ENCODE measurements around the gene LRRC4B. TPM values are rescaled to one million over a fixed set of nuclear protein-coding genes. Genes with fewer than 3 reads are reported as not detected.

LRRC4B gene
- total RNA-seq, 6 experiments from 2014 or later = 0.22 to 1.2 (median 0.52) TPM

DNA sequence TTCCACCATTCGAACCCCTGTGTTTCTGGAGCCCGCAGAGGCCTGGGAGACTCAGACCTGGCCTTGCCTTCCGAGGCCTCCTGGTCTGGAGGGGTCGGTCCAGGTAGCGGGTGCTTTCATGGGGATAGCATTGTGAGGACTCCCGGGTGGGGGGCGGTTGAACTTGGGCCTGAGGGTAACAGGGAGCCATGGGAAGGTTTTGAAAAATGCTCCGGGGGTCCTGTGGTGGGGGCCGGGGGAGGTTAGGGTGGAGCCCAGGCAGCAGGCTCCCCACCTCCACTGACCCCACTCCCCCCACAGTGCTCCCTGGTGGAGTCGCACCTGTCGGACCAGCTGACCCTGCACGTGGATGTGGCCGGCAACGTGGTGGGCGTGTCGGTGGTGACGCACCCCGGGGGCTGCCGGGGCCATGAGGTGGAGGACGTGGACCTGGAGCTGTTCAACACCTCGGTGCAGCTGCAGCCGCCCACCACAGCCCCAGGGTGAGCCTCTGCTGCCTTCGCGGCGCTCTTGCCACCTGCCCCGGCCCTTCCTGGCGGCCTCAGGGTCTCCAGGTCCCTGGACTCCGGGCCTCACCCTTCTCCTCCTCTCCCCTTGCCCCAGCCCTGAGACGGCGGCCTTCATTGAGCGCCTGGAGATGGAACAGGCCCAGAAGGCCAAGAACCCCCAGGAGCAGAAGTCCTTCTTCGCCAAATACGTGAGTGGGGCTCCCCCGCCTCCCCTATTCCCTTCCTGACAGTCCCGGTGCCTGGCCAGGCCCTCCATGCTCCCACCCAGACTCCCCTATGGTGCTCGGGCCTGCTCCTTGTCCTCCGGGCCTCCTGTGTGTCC lies 87.7 kb downstream of the LRRC4B start:
- intact Hi-C loops (cut with DNase I) = no loop called here
- H3K27ac ChIP-seq = no peak overlapping the region
- no peak for TF ChIP-seq POLR2A (IDR thresholded peaks at IDR 0.05)
- TF ChIP-seq, protein P1, sequence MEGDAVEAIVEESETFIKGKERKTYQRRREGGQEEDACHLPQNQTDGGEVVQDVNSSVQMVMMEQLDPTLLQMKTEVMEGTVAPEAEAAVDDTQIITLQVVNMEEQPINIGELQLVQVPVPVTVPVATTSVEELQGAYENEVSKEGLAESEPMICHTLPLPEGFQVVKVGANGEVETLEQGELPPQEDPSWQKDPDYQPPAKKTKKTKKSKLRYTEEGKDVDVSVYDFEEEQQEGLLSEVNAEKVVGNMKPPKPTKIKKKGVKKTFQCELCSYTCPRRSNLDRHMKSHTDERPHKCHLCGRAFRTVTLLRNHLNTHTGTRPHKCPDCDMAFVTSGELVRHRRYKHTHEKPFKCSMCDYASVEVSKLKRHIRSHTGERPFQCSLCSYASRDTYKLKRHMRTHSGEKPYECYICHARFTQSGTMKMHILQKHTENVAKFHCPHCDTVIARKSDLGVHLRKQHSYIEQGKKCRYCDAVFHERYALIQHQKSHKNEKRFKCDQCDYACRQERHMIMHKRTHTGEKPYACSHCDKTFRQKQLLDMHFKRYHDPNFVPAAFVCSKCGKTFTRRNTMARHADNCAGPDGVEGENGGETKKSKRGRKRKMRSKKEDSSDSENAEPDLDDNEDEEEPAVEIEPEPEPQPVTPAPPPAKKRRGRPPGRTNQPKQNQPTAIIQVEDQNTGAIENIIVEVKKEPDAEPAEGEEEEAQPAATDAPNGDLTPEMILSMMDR (IDR thresholded peaks at IDR 0.05) = no peak
- WGBS (ENCODE audit: insufficient coverage, low coverage, low lambda C conversion rate, missing lambda C conversion rate) = 74% methylated on average over 7 of the region's 37 CpGs
- H3K27me3 ChIP-seq = no peaks in the 10 kb centered on the region
- peaks cover 0 to 6% (median 2%) of the 10 kb centered on the region in 4 donors for H3K4me1 ChIP-seq
- peaks cover 3 to 22% (median 7%) of the 10 kb centered on the region in 4 donors for H3K36me3 ChIP-seq
- H3K9me3 ChIP-seq = no peaks in the 10 kb centered on the region
- DNase-seq (peak in 1 of 3 donors; percentile 51), ATAC-seq (no peak)
- H3K4me3 ChIP-seq = no peak overlapping the region

DNA sequence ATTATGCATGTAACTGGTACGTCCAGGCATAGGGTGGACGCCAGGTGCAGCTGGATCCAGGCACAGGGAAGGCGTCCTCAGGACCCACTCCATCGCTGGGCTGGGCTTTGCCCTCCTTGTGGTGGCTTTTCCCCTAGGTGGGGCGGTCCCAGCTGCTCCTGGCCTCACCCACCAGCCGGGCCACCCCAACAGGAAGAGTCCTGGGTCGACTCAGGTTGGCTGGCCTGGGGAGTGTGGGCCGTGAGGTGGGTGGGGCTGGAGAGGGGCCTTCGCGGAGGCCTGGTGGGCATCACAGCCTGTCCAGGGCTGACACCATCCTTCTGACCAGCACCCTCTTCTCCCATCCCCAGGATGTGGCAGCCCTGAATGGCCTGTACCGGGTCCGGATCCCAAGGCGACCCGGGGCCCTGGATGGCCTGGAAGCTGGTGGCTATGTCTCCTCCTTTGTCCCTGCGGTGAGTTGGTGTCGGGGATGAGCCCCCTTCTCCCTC lies 88.4 kb downstream of the LRRC4B start:
- intact Hi-C loops (cut with DNase I) = no loop called here
- peaks cover 3 to 22% (median 7%) of the 10 kb centered on the region in 4 donors for H3K36me3 ChIP-seq
- WGBS (ENCODE audit: insufficient coverage, low coverage, low lambda C conversion rate, missing lambda C conversion rate) = no CpG with 5 or more reads among the region's 16 CpGs

GRCh38 chr19:50478901-50479715 lies 89.1 kb downstream of the LRRC4B start:
- intact Hi-C loops (cut with DNase I) = no loop called here
- WGBS (ENCODE audit: insufficient coverage, low coverage, low lambda C conversion rate, missing lambda C conversion rate) = 91% methylated on average over 4 of the region's 19 CpGs
- no peak for ATAC-seq
- Histone ChIP-seq H3K27ac (no peak overlapping the region), H3K4me1 (peaks cover 0 to 6% (median 2%) of the 10 kb centered on the region in 4 donors), H3K9me3 (no peaks in the 10 kb centered on the region), H3K36me3 (peaks cover 3 to 22% (median 7%) of the 10 kb centered on the region in 4 donors), H3K27me3 (no peaks in the 10 kb centered on the region), H3K4me3 (no peak overlapping the region)
- TF ChIP-seq, protein P1 (IDR thresholded peaks at IDR 0.05) = peak in 2 of 4 donors; percentile 11 to 14
- no peak for TF ChIP-seq POLR2A (IDR thresholded peaks at IDR 0.05)
- DNase-seq = peak in 1 of 3 donors; percentile 48

More for the DNA sequence above, 88.4 kb downstream of the LRRC4B start:
- ATAC-seq (no peak), DNase-seq (peak in 1 of 3 donors; percentile 50)
- Histone ChIP-seq H3K4me3 (no peak overlapping the region), H3K27ac (no peak overlapping the region), H3K4me1 (peaks cover 0 to 6% (median 2%) of the 10 kb centered on the region in 4 donors), H3K27me3 (no peaks in the 10 kb centered on the region), H3K9me3 (no peaks in the 10 kb centered on the region)
- TF ChIP-seq, protein P1 (IDR thresholded peaks at IDR 0.05) = no peak
- no peak for TF ChIP-seq POLR2A (IDR thresholded peaks at IDR 0.05)

DNA sequence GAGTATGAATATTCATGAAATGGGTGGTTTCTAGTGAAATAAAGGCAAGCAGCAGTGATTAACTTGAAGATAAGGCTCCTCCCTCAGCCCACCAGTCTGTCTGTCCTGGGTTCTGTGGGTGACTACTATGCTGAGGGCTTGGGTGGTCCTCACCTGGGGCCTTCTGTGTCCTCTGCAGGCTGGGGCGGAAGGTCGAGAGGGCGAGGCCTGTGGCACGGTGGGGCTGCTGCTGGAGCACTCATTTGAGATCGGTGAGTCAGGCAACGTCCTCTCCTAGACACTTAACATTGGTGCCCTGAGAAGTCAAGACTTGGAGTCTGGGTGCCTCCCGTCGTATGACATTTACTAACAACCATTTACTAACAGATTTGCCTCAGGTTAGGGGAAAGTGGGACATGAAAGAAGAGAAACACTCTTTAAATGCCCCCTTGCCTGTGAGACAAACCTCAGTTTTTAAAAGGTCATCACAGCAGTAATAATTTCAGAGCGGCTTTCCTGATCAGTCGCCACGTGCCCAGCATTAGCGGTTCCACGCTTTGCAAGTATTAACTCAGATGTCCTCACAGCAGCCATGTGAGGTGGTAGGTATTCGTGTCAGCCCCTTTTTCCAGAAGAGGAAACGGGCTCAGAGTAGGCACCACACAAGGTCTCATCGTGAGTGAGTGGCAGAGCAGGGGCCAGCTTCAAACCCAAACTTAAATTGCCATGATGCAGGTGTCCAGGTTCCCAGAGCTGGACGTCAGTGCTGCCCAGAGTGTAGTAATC lies 90.3 kb downstream of the LRRC4B start:
- Histone ChIP-seq H3K36me3 (peaks cover 3 to 22% (median 7%) of the 10 kb centered on the region in 4 donors), H3K4me3 (no peak overlapping the region), H3K9me3 (no peaks in the 10 kb centered on the region), H3K4me1 (peaks cover 0 to 6% (median 2%) of the 10 kb centered on the region in 4 donors), H3K27ac (no peak overlapping the region), H3K27me3 (no peaks in the 10 kb centered on the region)
- DNase-seq (peak in 1 of 3 donors; percentile 33), ATAC-seq (no peak)
- TF ChIP-seq, protein P1 (IDR thresholded peaks at IDR 0.05) = no peak
- TF ChIP-seq POLR2A (IDR thresholded peaks at IDR 0.05) = no peak
- WGBS (ENCODE audit: insufficient coverage, low coverage, low lambda C conversion rate, missing lambda C conversion rate) = 98% methylated on average over 9 of the region's 17 CpGs
- intact Hi-C loops (cut with DNase I) = no loop called here
